OCI-LY3 (cell line): ENCODE data around the gene POLRMT.

Experiments used
- EZH2phosphoT487 ChIP-seq: fragments of 200-600 bp; shearing (Covaris generic); IDR thresholded peaks from 2 replicates; pipeline ENCODE4 v1.6.1; 2018; ENCODE audit warnings: antibody characterized with exemption, mixed run types, low read depth
- TF ChIP-seq, protein P1 (sequence below): fragments of 200-600, 300-600 bp; sonication (generic); IDR thresholded peaks from 2 replicates; pipeline ENCODE4 v1.5.1; 2014; ENCODE audit warnings: antibody characterized with exemption, low read length, low read depth

DNA sequence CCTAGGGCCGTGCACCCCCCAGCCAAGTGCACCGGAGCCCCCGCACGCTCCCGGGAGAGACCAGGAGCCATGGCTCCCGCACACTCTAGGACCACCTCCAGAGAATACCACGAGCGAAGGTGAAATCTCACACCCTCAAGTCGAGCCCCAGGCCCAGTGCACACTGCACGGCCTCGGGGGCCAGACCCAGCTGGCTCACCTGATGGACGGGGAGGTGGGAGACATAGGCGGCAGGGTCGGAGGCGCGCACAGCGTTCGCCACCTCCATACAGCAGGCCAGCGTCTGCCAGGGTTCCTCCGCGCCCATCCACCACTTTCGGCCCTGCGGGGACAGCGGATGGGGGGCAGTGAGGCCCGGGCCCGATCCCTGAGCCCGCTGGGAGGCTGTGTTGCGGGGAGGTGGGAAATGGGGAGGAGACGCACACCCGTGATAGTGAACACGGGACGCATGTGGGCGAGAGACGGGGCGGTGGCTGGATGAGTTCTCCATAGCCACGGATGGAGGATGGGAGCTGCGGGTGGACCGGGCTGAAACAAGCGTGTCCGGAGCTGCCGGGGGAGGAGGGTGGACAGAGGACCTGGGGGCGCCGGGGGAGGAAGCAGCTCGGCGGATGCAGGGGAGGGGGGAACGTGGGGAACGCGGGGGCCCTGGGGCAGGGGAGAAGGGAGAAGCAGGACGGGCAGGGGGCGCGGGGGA is 13.0 kb downstream of the POLRMT start:
- TF ChIP-seq, protein P1, sequence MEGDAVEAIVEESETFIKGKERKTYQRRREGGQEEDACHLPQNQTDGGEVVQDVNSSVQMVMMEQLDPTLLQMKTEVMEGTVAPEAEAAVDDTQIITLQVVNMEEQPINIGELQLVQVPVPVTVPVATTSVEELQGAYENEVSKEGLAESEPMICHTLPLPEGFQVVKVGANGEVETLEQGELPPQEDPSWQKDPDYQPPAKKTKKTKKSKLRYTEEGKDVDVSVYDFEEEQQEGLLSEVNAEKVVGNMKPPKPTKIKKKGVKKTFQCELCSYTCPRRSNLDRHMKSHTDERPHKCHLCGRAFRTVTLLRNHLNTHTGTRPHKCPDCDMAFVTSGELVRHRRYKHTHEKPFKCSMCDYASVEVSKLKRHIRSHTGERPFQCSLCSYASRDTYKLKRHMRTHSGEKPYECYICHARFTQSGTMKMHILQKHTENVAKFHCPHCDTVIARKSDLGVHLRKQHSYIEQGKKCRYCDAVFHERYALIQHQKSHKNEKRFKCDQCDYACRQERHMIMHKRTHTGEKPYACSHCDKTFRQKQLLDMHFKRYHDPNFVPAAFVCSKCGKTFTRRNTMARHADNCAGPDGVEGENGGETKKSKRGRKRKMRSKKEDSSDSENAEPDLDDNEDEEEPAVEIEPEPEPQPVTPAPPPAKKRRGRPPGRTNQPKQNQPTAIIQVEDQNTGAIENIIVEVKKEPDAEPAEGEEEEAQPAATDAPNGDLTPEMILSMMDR: no peak
- no peak for TF ChIP-seq EZH2phosphoT487
